Sigmoid colon (tissue), 7 donors: Measurements from ENCODE around the gene AKAP8. TPM values are rescaled to one million over a fixed set of nuclear protein-coding genes. Genes with fewer than 3 reads are reported as not detected.

Source experiments
- DNase-seq: peaks from one replicate; pipeline ENCODE4 v3.0.0-alpha.2; 2019
- H3K27ac ChIP-seq, 4 donors: fragments of 200-600 bp; sonication (generic); one replicate each; pipeline ENCODE4 v1.5.1; 2016 to 2019; ENCODE audit warnings: mild to moderate bottlenecking in 1 of 4
- H3K27me3 ChIP-seq, 3 donors: fragments of 200-600 bp; sonication (generic); one replicate each; pipeline ENCODE4 v1.5.1; 2019; ENCODE audit warnings: mild to moderate bottlenecking in 1 of 3
- H3K36me3 ChIP-seq, 4 donors: fragments of 200-600 bp; sonication (generic); one replicate each; pipeline ENCODE4 v1.5.1; 2016 to 2019
- H3K4me1 ChIP-seq, 4 donors: fragments of 200-600 bp; sonication (generic); one replicate each; pipeline ENCODE4 v1.5.1; 2017 to 2019
- H3K4me3 ChIP-seq, 4 donors: fragments of 200-600 bp; sonication (generic); one replicate each; pipeline ENCODE4 v1.5.1; 2017 to 2019; ENCODE audit warnings: mild to moderate bottlenecking in 2 of 4, moderate library complexity in 1 of 4
- H3K9me3 ChIP-seq, 4 donors: fragments of 200-600 bp in 3 of 4; sonication (generic) in 3 of 4; one replicate each; pipeline versions ENCODE4 v1.5.1 to v1.6.1; 2013 to 2019
- EP300 ChIP-seq, 4 donors: sonication (generic); formaldehyde crosslinking; IDR thresholded peaks; one replicate each; pipeline ENCODE4 v1.6.1; 2017; ENCODE audit warnings: antibody characterized with exemption in 4 of 4
- POLR2A ChIP-seq, 2 donors: fragments of 450-650 bp; IDR thresholded peaks; one replicate each; pipeline ENCODE4 v1.6.1; 2016; ENCODE audit warnings: antibody characterized with exemption in 2 of 2, mild to moderate bottlenecking in 2 of 2, moderate library complexity in 2 of 2
- POLR2AphosphoS5 ChIP-seq, 4 donors: sonication (generic); formaldehyde crosslinking; IDR thresholded peaks; one replicate each; pipeline ENCODE4 v1.6.1; 2017; ENCODE audit warnings: antibody characterized with exemption in 4 of 4
- WGBS, 2 donors: extraction: QIAGEN DNeasy Blood & Tissue Kit; methylation state at CpG; one replicate each; pipeline ENCODE4 v1.1.7; 2013; 5-methylcytosine and 5-hydroxymethylcytosine counted together
- intact Hi-C: fragments of 100-400 bp; cut with DNase I; formaldehyde crosslinking; loops from one replicate; pipeline ENCODE4 v1.15.1; 2023
- polyA plus RNA-seq, 3 donors: library from polyadenylated mRNA; stranded (reverse); fragments of 200-250 nt; gene quantifications; one replicate each; pipeline ENCODE4 v1.2.3, GENCODE V29; 2013
- total RNA-seq, 4 donors: library from RNA; depleted of rRNA; stranded (reverse); fragments of >200 nt; gene quantifications; one replicate each; pipeline ENCODE4 v1.1.0, GENCODE V29; 2016
- TF ChIP-seq, protein P1 (sequence below), 4 experiments: fragments of 450-650 bp in 3 of 4; fragments of 200-600 bp in 1 of 4; IDR thresholded peaks; one replicate each; pipeline ENCODE4 v1.5.1; 2016 to 2019; ENCODE audit warnings: antibody characterized with exemption in 4 of 4, mild to moderate bottlenecking in 3 of 4, moderate library complexity in 2 of 4
- donor health status: healthy with polysubstance abuse.
- donor health status: Bipolar disorder and iron deficiency.
- donor health status: healthy.

Gene AKAP8
- total and polyA plus RNA-seq, 7 donors = 11.4 to 43.8 (median 19.8) TPM

DNA sequence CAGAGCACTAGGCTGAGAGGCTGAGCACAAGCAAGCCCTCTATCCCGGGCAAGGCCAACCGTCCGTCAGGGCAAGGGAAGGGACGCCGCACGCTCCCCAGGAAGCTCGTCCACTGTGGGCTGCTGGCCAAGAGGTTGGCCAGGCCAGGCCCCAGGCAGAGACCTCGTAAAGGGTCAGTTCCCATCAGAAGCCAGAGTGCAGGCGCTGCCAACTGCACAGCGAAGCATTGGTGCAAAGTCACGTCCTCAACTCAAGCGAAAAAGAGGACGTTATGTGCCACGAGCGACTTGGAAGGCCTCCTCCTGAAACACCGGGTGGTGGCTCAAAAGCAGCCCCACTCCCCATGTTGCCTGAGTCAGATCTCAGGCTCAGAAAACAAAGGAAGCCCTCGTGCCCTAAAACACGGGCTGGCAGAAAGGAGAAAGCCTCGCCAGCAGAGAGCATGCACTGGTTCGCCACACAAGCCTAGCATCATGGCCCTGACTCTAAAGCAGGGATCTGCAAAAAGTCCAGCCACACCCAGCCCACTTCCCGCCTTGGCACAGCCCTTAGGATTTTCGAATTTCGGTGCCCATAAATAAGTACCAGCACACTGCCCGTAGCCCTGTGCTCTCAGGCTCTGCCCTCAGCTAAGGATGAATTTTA, 4.7 kb downstream of the AKAP8 start:
- Histone ChIP-seq H3K4me3 (no peak overlapping the region), H3K27me3 (no peaks in the 10 kb centered on the region), H3K9me3 (no peaks in the 10 kb centered on the region), H3K27ac (peak overlapping the region; percentile 22 to 60 (median 41)), H3K4me1 (peaks cover 0 to 47% (median 45%) of the 10 kb centered on the region in 4 donors), H3K36me3 (peaks cover 30 to 42% (median 39%) of the 10 kb centered on the region in 4 donors)
- TF ChIP-seq EP300 (IDR thresholded peaks at IDR 0.05) = peak in 1 of 4 donors; percentile 20
- TF ChIP-seq, protein P1, sequence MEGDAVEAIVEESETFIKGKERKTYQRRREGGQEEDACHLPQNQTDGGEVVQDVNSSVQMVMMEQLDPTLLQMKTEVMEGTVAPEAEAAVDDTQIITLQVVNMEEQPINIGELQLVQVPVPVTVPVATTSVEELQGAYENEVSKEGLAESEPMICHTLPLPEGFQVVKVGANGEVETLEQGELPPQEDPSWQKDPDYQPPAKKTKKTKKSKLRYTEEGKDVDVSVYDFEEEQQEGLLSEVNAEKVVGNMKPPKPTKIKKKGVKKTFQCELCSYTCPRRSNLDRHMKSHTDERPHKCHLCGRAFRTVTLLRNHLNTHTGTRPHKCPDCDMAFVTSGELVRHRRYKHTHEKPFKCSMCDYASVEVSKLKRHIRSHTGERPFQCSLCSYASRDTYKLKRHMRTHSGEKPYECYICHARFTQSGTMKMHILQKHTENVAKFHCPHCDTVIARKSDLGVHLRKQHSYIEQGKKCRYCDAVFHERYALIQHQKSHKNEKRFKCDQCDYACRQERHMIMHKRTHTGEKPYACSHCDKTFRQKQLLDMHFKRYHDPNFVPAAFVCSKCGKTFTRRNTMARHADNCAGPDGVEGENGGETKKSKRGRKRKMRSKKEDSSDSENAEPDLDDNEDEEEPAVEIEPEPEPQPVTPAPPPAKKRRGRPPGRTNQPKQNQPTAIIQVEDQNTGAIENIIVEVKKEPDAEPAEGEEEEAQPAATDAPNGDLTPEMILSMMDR (IDR thresholded peaks at IDR 0.05) = no peak
- TF ChIP-seq POLR2AphosphoS5 (IDR thresholded peaks at IDR 0.05) = peak in 2 of 4 donors; percentile 29 to 34
- no peak for TF ChIP-seq POLR2A (IDR thresholded peaks at IDR 0.05)
- no peak for DNase-seq
- WGBS, 2 donors = 84% methylated on average over 24 of the region's 24 CpGs
- intact Hi-C loops = loop anchor here (5.0 kb wide), 2 partner anchors 57 to 77 kb away; no protein-coding TSS in a partner anchor

- intact Hi-C loops = no loop called here
- peaks cover 37 to 50% (median 47%) of the 10 kb centered on the region in 4 donors for H3K36me3 ChIP-seq
- TF ChIP-seq, protein P1 (IDR thresholded peaks at IDR 0.05) = no peak
- TF ChIP-seq POLR2A (IDR thresholded peaks at IDR 0.05) (no peak), EP300 (IDR thresholded peaks at IDR 0.05) (no peak), POLR2AphosphoS5 (IDR thresholded peaks at IDR 0.05) (no peak)
These were observed 5.4 kb downstream of the AKAP8 start for GRCh38 chr19:15374105-15374651.

GRCh38 chr19:15373644-15374043, 5.9 kb downstream of the AKAP8 start:
- no peak for TF ChIP-seq POLR2AphosphoS5 (IDR thresholded peaks at IDR 0.05)
- TF ChIP-seq, protein P1 (IDR thresholded peaks at IDR 0.05) = no peak
- TF ChIP-seq POLR2A (IDR thresholded peaks at IDR 0.05) = no peak
- no peak for TF ChIP-seq EP300 (IDR thresholded peaks at IDR 0.05)
- Histone ChIP-seq H3K9me3 (no peaks in the 10 kb centered on the region), H3K4me3 (no peak overlapping the region), H3K27ac (peak overlapping the region in 1 of 4 donors; percentile 22), H3K36me3 (peaks cover 43 to 55% (median 52%) of the 10 kb centered on the region in 4 donors), H3K4me1 (peaks cover 0 to 47% (median 45%) of the 10 kb centered on the region in 4 donors), H3K27me3 (no peaks in the 10 kb centered on the region)
- no peak for DNase-seq
- WGBS, 2 donors = 88 to 93% methylated on average over 22 of the region's 22 CpGs
- intact Hi-C loops = no loop called here

More at GRCh38 chr19:15374105-15374651, 5.4 kb downstream of the AKAP8 start:
- Histone ChIP-seq H3K27ac (peak overlapping the region; percentile 22 to 60 (median 41)), H3K4me1 (peaks cover 0 to 47% (median 45%) of the 10 kb centered on the region in 4 donors), H3K9me3 (no peaks in the 10 kb centered on the region), H3K4me3 (no peak overlapping the region), H3K27me3 (no peaks in the 10 kb centered on the region)
- no peak for DNase-seq
- WGBS, 2 donors = 86 to 87% methylated on average over 21 of the region's 21 CpGs

DNA sequence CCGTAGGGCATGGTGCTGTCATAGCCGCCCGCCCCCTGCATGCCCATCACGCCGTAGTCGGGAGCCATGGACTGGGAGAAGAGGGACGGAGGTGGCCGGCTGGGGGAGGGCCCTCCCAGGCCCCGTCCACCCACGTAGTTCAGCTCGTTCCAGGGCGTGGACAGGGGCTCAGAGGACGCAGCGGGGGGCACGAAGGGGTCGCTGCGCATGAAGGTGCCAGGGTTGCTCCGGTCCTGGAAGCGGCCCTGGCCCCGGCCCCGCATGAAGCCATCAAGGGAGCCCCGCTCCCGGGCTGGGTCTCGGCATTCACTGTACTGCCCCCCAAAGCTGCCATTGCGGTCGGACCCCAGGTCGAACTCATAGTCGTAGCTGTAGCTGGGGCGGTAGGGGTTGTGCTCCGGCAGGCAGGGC, 6.7 kb downstream of the AKAP8 start:
- Histone ChIP-seq H3K9me3 (no peaks in the 10 kb centered on the region), H3K4me3 (no peak overlapping the region), H3K4me1 (peaks cover 0 to 44% (median 42%) of the 10 kb centered on the region in 4 donors), H3K36me3 (peaks cover 50 to 63% (median 59%) of the 10 kb centered on the region in 4 donors), H3K27me3 (no peaks in the 10 kb centered on the region), H3K27ac (no peak overlapping the region)
- no peak for DNase-seq
- WGBS, 2 donors = 96 to 97% methylated on average over 30 of the region's 30 CpGs
- intact Hi-C loops = no loop called here
- TF ChIP-seq EP300 (IDR thresholded peaks at IDR 0.05) = no peak
- TF ChIP-seq POLR2A (IDR thresholded peaks at IDR 0.05) = no peak
- no peak for TF ChIP-seq POLR2AphosphoS5 (IDR thresholded peaks at IDR 0.05)
- TF ChIP-seq, protein P1 (IDR thresholded peaks at IDR 0.05) = no peak
